Anterior cingulate cortex (tissue), 58 donors: Measurements from ENCODE around the gene SDHA.
"Not testable (repeated sequence)": the region's sequence is repeated elsewhere in the genome, so short reads cannot be mapped to it uniquely, and the experiment has no call there.

Experiments used
- DNase-seq, 58 donors: peaks; one replicate each; lab custom pipeline; 2025; lab: John Stamatoyannopoulos, UW

SDHA gene

GRCh38 chr5:218457-219291 lies 554 bp downstream of the SDHA start:
- peak in 12 of 58 donors; percentile 10 to 52 (median 39) for DNase-seq

DNA sequence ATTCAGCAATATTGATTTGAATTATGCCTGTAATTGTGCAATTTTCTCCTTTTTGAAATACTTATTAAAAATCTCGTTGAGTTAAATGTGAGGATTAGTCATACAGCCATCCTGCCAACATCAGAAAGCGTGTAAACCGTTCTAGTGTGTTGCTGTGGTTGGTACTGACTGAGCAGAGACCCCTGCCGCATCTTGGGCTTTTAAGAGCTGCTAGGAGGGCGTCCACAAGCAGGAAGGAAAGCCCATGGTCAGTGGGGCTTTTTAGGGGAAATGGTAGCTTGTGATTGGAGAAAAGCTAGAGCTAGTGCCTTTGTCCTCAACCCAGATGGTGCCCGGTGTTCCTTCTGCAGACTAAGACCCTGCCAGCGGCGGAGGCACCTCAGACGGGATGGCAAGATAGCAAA lies 1.3 kb downstream of the SDHA start:
- DNase-seq = peak in 2 of 58 donors; percentile 4 to 12

GRCh38 chr5:219991-220390 lies 1.9 kb downstream of the SDHA start:
- DNase-seq = no peak

DNA sequence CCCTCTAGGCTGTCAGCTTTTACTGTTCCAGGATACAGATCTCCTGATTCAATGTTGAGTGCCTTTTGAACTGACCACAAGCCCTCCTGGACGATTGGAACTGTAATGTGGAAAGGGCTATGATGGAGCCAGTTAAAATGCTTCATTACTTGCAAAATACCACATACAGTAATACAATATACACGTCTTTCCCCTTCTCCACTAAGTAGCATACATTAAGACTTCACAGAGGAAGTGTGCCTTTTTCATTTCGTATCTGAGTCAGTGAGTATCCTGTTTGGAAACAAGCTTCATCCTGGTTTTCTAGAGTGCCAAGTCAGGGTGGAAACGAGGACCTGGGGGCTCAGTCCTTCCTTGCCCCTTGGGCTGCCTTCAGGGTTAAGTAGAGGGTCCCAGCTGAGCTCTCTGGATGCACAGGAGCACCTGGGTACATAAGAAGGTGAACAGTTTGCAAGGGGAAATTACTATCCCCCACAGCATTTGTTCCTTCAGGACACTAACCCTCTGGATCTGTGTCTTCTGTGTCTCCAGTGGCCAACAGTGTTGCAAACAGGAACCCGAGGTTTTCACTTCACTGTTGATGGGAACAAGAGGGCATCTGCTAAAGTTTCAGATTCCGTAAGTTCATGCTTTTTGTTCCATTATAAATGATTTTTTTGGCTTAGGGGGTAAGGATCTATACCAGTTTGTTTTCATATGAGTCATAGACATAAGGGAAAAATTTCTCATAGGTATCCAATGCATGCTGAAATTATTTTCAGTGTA lies 5.0 kb downstream of the SDHA start:
- not testable (repeated sequence) for DNase-seq

- no peak for DNase-seq
Measured at GRCh38 chr5:223791-224190, 5.7 kb downstream of the SDHA start.

DNA sequence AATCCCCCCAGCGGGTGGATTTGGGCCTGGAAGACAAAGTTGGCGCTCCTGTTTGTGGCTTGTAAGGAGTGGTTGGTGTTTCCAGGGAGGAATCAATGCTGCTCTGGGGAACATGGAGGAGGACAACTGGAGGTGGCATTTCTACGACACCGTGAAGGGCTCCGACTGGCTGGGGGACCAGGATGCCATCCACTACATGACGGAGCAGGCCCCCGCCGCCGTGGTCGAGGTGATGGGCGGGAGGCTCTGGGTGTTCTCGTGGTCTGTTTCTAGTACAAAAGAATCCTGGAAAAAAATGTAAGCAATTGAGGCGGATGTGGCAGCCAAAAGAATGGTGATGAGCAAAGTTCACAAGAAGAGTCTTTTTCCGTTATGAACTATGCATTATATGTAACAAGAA lies 7.2 kb downstream of the SDHA start:
- DNase-seq = no peak

- DNase-seq = peak in 17 of 58 donors; percentile 6 to 76 (median 22)
Measured at GRCh38 chr5:227375-227774, 9.3 kb downstream of the SDHA start.

- DNase-seq = peak in 1 of 58 donors; percentile 47
Measured at GRCh38 chr5:228886-229285, 10.8 kb downstream of the SDHA start.

- no peak for DNase-seq
Measured at GRCh38 chr5:230711-231110, 12.6 kb downstream of the SDHA start.

DNA sequence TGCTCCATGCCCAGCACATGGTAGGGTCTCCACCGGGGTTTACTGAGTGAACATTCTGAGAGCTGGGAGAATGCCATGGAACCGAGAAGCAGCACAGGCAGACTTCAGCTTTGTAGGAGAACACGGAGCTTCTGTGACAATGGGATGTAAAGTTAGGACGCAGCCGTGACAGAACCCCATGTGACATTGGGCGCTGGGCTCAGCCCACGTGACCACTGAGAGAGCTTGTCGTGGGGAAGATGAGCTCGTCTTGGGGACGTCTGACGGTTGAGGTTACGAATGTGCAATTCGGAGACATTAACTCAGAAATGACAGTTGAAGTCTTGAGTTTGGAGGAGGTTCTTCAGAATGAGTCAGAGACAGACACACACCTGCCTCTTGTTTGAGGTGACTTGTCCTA lies 13.5 kb downstream of the SDHA start:
- DNase-seq = peak in 11 of 58 donors; percentile 12 to 62 (median 30)

DNA sequence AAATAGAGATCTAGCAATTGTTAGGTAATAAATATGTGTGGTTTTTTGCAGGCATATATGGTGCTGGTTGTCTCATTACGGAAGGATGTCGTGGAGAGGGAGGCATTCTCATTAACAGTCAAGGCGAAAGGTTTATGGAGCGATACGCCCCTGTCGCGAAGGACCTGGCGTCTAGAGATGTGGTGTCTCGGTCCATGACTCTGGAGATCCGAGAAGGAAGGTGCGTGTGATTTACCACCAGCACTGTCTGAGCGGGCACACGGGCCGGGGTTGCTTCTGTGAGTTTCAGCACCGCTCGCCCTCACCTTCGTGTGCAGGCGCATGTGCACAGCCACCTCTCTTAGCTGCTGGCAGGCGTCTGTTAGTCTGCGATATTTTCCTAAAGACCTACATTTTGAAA lies 15.3 kb downstream of the SDHA start:
- not testable (repeated sequence) for DNase-seq

DNA sequence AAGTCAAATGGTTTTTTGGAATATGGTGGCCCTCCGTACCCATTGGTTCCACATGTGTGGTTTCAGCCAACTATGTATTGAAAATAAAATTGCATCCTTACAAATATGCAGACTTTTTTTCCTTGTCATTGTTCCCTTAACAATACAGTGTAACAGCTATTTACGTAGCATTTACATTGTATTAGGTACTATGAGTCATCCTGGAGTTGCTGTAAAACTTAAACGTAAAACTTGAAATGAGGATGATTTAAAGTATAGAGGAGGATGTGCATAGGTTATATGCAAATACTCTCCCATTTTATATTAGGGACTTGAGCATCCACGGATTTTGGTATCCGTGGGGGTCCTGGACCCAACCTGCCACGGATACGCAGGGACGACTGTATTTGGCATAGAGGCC lies 16.3 kb downstream of the SDHA start:
- DNase-seq = no peak

DNA sequence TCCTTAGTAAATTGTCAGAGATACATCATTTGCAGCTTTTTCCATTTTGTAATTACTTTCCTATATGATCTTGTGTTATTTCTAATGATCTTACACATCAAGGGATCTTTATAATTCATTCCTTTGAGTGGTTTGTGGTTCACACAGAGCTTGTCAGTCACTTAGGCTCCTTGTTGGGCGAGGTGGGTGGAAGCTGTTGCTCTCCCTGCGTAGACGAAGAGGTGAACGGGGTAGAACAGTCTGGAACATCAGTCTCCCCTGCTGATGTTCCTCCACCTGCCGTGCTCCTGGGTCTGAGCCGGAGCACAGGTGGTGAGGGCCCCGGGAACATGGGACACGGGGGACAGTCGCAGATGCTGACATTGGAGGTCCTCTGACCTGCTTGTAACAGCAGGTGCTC lies 17.4 kb downstream of the SDHA start:
- not testable (repeated sequence) for DNase-seq

GRCh38 chr5:237931-238330 lies 19.8 kb downstream of the SDHA start:
- DNase-seq = peak in 24 of 58 donors; percentile 2 to 73 (median 23)

DNA sequence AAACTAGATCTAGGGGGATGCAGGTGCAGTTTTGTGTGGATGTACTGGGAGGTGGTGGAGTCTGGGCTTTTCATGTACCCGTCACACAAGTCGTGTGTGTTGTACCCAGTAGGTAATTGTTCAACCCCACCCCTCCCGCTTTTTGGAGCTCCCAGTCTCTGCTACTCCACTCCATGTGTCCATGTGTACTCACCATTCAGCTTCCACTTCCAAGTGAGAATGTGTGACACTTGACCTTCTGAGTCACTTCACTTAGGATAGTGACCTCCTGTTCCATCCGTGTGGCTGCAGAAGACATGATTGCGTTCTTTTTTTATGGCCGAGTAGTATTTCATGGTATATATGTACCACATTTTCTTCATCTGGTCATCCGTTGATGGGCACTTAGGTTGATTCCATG lies 22.4 kb downstream of the SDHA start:
- DNase-seq = not testable (repeated sequence)

DNA sequence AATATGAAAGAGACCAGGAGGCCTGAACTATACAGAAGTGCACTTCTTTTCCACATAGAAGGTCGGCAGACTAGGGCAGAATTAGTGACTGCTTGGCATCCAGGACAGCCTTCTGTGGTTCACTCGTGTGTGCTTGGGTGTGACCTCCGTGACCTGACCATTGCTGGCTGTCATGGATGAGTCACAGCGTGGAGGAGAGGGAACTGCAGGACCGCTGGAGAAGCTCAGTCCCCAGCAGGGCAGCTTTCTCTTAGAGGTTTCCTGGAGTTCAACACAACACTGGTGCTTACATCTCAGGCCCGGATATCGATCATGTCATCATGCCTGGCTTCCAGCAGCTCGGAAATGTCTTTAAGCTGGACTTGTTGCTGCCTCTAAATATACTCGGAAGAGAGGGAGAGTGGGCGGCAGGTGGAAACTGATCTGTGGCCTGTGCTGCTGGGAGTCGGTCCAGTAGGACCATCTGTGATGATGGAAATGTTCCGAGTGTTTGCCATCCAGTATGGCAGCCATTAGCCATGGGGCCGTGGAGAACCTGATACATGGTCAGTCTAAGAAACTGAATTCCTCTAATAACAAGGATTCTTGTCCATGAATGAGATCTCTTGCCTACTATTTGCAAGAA lies 23.0 kb downstream of the SDHA start:
- DNase-seq = not testable (repeated sequence)

- DNase-seq = not testable (repeated sequence)
Measured at GRCh38 chr5:243683-244367, 25.7 kb downstream of the SDHA start.

DNA sequence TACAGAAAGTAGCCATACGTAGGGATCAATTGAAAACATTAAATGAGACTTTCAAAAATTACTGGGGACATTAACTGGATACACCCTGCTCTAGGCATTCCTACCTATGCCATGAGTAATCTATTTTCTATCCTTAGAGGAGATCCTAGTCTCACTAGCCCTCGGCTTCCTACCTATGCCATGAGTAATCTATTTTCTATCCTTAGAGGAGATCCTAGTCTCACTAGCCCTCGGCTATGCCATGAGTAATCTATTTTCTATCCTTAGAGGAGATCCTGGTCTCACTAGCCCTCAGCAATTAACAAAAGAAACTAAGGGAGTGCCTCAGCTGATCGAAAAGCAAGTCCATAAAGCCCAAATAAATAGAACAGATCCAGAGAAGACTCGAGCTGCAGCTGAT lies 27.6 kb downstream of the SDHA start:
- DNase-seq = not testable (repeated sequence)

GRCh38 chr5:250396-250795 lies 32.3 kb downstream of the SDHA start:
- DNase-seq = not testable (repeated sequence)

DNA sequence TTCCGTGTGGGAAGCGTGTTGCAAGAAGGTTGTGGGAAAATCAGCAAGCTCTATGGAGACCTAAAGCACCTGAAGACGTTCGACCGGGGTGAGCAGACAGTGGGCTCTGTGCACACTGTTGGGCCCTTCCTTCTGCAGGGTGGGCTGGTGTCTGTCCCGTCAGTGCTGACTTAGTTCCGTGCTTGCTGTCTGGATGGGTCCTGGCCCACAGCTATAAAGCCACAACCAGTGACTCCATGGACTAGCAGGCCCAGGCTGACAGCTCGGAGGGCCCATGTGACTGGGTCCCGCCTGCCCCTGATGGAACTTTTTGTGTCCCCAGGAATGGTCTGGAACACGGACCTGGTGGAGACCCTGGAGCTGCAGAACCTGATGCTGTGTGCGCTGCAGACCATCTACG lies 32.9 kb downstream of the SDHA start:
- not testable (repeated sequence) for DNase-seq
